Testis (tissue), 3 donors: Measurements from ENCODE around the gene ERBB2. TPM values are rescaled to one million over a fixed set of nuclear protein-coding genes. Genes with fewer than 3 reads are reported as not detected.

ENCODE experiments used
- DNase-seq: peaks from one replicate; pipeline ENCODE4 v3.0.0-alpha.2; 2019
- H3K27ac ChIP-seq, 2 donors: fragments of 200-600 bp; sonication (generic); one replicate each; pipeline ENCODE4 v1.5.1; 2019
- H3K27me3 ChIP-seq: fragments of 200-600 bp; sonication (generic); one replicate; pipeline ENCODE4 v1.5.1; 2019
- H3K36me3 ChIP-seq: fragments of 200-600 bp; sonication (generic); one replicate; pipeline ENCODE4 v1.5.1; 2017; ENCODE audit warnings: low read depth; ENCODE audit errors: missing control alignments
- H3K4me1 ChIP-seq: fragments of 200-600 bp; sonication (generic); one replicate; pipeline ENCODE4 v1.5.1; 2019
- H3K4me3 ChIP-seq, 2 donors: fragments of 200-600 bp; sonication (generic); one replicate each; pipeline ENCODE4 v1.5.1; 2017 to 2019
- H3K9me3 ChIP-seq: fragments of 200-600 bp; sonication (generic); one replicate; pipeline ENCODE4 v1.5.1; 2017
- CTCF ChIP-seq, 3 experiments: fragments of 450-650 bp in 2 of 3; fragments of 200-600 bp in 1 of 3; sonication (generic) in 1 of 3; IDR thresholded peaks; one replicate each; pipeline ENCODE4 v1.5.1; 2016 to 2019; ENCODE audit warnings: antibody characterized with exemption in 3 of 3, mild to moderate bottlenecking in 2 of 3, moderate library complexity in 1 of 3
- POLR2A ChIP-seq: fragments of 450-650 bp; IDR thresholded peaks from one replicate; pipeline ENCODE4 v1.6.1; 2017; ENCODE audit warnings: antibody characterized with exemption, mild to moderate bottlenecking, moderate library complexity
- WGBS, 2 donors: methylation state at CpG; one replicate each; pipeline ENCODE4 v1.1.5; 2018; 5-methylcytosine and 5-hydroxymethylcytosine counted together
- intact Hi-C: fragments of 100-400 bp; cut with DNase I; formaldehyde crosslinking; loops from one replicate; pipeline ENCODE4 v1.15.1; 2023; ENCODE audit warnings: low total_unique reads
- polyA plus RNA-seq: library from polyadenylated mRNA; stranded (reverse); fragments of 350-450 nt; fragmentation: Illumina TruSeq; extraction: RNeasy Lipid Tissue Mini Kit (QIAGEN cat#74804); gene quantifications from one replicate; pipeline ENCODE4 v1.2.3, GENCODE V29; 2014; ENCODE audit warnings: low read depth, low replicate concordance; ENCODE audit not compliant: insufficient read depth
- total RNA-seq, 2 donors: library from RNA; depleted of rRNA; stranded (reverse); fragments of >200 nt; gene quantifications; one replicate each; pipeline ENCODE4 v1.2.3, GENCODE V29; 2016

The ERBB2 gene
- total and polyA plus RNA-seq, 3 donors from 2014 or later: 32.1 to 40.0 (median 32.1) TPM

- intact Hi-C loops: no loop called here
- H3K4me3 ChIP-seq: no peak overlapping the region
- no peaks in the 10 kb centered on the region for H3K4me1 ChIP-seq
- H3K9me3 ChIP-seq: no peaks in the 10 kb centered on the region
- WGBS, 2 donors: 91 to 95% methylated on average over 4 of the region's 4 CpGs
- no peaks in the 10 kb centered on the region for H3K27me3 ChIP-seq
- no peak for TF ChIP-seq POLR2A
- no peak for DNase-seq
- H3K27ac ChIP-seq: no peak overlapping the region
- no peaks in the 10 kb centered on the region for H3K36me3 ChIP-seq
Observed at GRCh38 chr17:39714234-39714633, 14.4 kb downstream of the ERBB2 start.

GRCh38 chr17:39715375-39716072, 15.7 kb downstream of the ERBB2 start:
- Histone ChIP-seq H3K27ac (no peak overlapping the region), H3K9me3 (no peaks in the 10 kb centered on the region), H3K36me3 (no peaks in the 10 kb centered on the region), H3K4me3 (no peak overlapping the region), H3K4me1 (no peaks in the 10 kb centered on the region), H3K27me3 (no peaks in the 10 kb centered on the region)
- intact Hi-C loops: no loop called here
- DNase-seq: no peak
- WGBS, 2 donors: 94 to 100% methylated on average over 3 to 18 of the region's 18 CpGs
- TF ChIP-seq POLR2A (no peak), CTCF (IDR thresholded peaks at IDR 0.05) (no peak)

GRCh38 chr17:39716073-39716818, 16.4 kb downstream of the ERBB2 start:
- intact Hi-C loops: no loop called here
- Histone ChIP-seq H3K9me3 (no peaks in the 10 kb centered on the region), H3K4me1 (no peaks in the 10 kb centered on the region), H3K27me3 (no peaks in the 10 kb centered on the region), H3K4me3 (no peak overlapping the region), H3K36me3 (no peaks in the 10 kb centered on the region), H3K27ac (no peak overlapping the region)
- TF ChIP-seq POLR2A: no peak
- TF ChIP-seq CTCF (IDR thresholded peaks at IDR 0.05): no peak
- no peak for DNase-seq
- WGBS, 2 donors: 78 to 93% methylated on average over 4 to 15 of the region's 15 CpGs

GRCh38 chr17:39716879-39717536, 17.1 kb downstream of the ERBB2 start:
- Histone ChIP-seq H3K27ac (no peak overlapping the region), H3K4me3 (no peak overlapping the region), H3K4me1 (no peaks in the 10 kb centered on the region), H3K36me3 (no peaks in the 10 kb centered on the region), H3K9me3 (no peaks in the 10 kb centered on the region), H3K27me3 (no peaks in the 10 kb centered on the region)
- 82 to 88% methylated on average over 11 of the region's 11 CpGs for WGBS, 2 donors
- intact Hi-C loops: no loop called here
- TF ChIP-seq CTCF (IDR thresholded peaks at IDR 0.05) (no peak), POLR2A (no peak)
- no peak for DNase-seq

- no peaks in the 10 kb centered on the region for H3K9me3 ChIP-seq
- H3K27me3 ChIP-seq: no peaks in the 10 kb centered on the region
- H3K4me1 ChIP-seq: no peaks in the 10 kb centered on the region
- H3K4me3 ChIP-seq: no peak overlapping the region
- H3K27ac ChIP-seq: no peak overlapping the region
- no peaks in the 10 kb centered on the region for H3K36me3 ChIP-seq
- 86 to 87% methylated on average over 6 of the region's 6 CpGs for WGBS, 2 donors
- intact Hi-C loops: no loop called here
- no peak for DNase-seq
- no peak for TF ChIP-seq POLR2A
- no peak for TF ChIP-seq CTCF (IDR thresholded peaks at IDR 0.05)
Observed at GRCh38 chr17:39717660-39718059, 17.8 kb downstream of the ERBB2 start.
